GM15510 (cell line): ENCODE measurements around the gene PLCH2.

Source experiments
- POLR2A ChIP-seq: IDR thresholded peaks from 3 replicates; pipeline ENCODE4 v1.6.1; 2011; ENCODE audit warnings: borderline replicate concordance; ENCODE audit not compliant: insufficient read length; ENCODE audit errors: extremely low read depth

PLCH2 gene

GRCh38 chr1:2474933-2475371 lies 1.1 kb upstream of the PLCH2 start:
- no peak for TF ChIP-seq POLR2A

GRCh38 chr1:2475571-2475970 lies 518 bp upstream of the PLCH2 start:
- no peak for TF ChIP-seq POLR2A

- no peak for TF ChIP-seq POLR2A
These were observed 1.2 kb downstream of the PLCH2 start for GRCh38 chr1:2477309-2477708.

GRCh38 chr1:2477791-2478499 lies 1.9 kb downstream of the PLCH2 start:
- TF ChIP-seq POLR2A = no peak

- TF ChIP-seq POLR2A = no peak
These were observed 3.1 kb downstream of the PLCH2 start for GRCh38 chr1:2479186-2479585.

GRCh38 chr1:2479618-2480017 lies 3.5 kb downstream of the PLCH2 start:
- no peak for TF ChIP-seq POLR2A

GRCh38 chr1:2480236-2480985 lies 4.3 kb downstream of the PLCH2 start:
- TF ChIP-seq POLR2A = no peak

GRCh38 chr1:2480986-2481364 lies 4.9 kb downstream of the PLCH2 start:
- no peak for TF ChIP-seq POLR2A

- TF ChIP-seq POLR2A = no peak
These were observed 5.8 kb downstream of the PLCH2 start for GRCh38 chr1:2481885-2482284.

- no peak for TF ChIP-seq POLR2A
These were observed 6.5 kb downstream of the PLCH2 start for GRCh38 chr1:2482588-2482987.

- no peak for TF ChIP-seq POLR2A
These were observed 6.9 kb downstream of the PLCH2 start for GRCh38 chr1:2483026-2483425.

GRCh38 chr1:2483970-2484369 lies 7.9 kb downstream of the PLCH2 start:
- no peak for TF ChIP-seq POLR2A

GRCh38 chr1:2486041-2486440 lies 10.0 kb downstream of the PLCH2 start:
- no peak for TF ChIP-seq POLR2A

- TF ChIP-seq POLR2A = no peak
These were observed 10.5 kb downstream of the PLCH2 start for GRCh38 chr1:2486558-2486957.

- TF ChIP-seq POLR2A = no peak
These were observed 12.6 kb downstream of the PLCH2 start for GRCh38 chr1:2488688-2489087.

GRCh38 chr1:2489615-2490014 lies 13.5 kb downstream of the PLCH2 start:
- TF ChIP-seq POLR2A = no peak
